GM10266 (cell line): ENCODE results near the gene RARRES2.

Experiments
- DNase-seq: peaks from one replicate; pipeline ENCODE4 v3.0.0; 2012; ENCODE audit errors: extremely low spot score
- TF ChIP-seq, protein P1 (sequence below): IDR thresholded peaks from 2 replicates; pipeline ENCODE4 v1.5.1; 2012; ENCODE audit warnings: mild to moderate bottlenecking, low read depth; ENCODE audit not compliant: control insufficient read depth, insufficient read depth; ENCODE audit errors: missing control alignments

Gene RARRES2

DNA sequence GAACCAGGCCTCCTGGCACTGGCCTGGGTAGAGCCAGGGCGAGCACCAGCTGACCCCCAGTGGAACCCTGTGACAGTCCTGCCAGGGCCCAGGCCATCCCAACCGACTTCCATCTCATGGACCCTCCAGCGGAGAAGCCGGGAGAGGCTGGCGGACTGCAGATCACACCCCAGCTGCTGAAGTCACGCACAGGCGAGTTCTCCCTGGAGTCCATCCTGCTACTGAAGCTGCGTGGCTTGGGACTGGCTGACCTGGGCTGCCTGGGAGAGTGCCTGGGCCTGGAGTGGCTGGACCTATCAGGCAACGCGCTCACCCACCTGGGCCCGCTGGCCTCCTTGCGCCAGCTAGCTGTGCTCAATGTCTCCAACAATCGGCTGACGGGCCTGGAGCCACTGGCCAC, 4.7 kb downstream of the RARRES2 start:
- DNase-seq = no peak

DNA sequence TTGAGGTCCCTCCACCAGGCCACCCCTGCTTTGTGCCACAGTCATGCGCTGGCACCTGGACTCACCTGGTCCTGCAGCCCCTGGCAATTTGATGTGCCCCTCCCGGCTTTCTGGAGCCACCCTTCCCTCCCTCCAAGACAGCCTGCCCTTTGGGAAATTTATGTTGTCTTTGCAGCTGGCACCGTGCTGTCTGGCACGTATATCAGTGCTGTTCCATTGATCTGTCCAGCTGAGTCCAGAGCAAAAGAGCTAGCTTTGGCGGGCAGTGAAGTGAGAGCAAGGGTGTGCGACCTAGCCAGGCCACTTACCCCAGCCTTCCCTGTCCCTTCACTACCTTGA, 5.7 kb downstream of the RARRES2 start:
- TF ChIP-seq, protein P1, sequence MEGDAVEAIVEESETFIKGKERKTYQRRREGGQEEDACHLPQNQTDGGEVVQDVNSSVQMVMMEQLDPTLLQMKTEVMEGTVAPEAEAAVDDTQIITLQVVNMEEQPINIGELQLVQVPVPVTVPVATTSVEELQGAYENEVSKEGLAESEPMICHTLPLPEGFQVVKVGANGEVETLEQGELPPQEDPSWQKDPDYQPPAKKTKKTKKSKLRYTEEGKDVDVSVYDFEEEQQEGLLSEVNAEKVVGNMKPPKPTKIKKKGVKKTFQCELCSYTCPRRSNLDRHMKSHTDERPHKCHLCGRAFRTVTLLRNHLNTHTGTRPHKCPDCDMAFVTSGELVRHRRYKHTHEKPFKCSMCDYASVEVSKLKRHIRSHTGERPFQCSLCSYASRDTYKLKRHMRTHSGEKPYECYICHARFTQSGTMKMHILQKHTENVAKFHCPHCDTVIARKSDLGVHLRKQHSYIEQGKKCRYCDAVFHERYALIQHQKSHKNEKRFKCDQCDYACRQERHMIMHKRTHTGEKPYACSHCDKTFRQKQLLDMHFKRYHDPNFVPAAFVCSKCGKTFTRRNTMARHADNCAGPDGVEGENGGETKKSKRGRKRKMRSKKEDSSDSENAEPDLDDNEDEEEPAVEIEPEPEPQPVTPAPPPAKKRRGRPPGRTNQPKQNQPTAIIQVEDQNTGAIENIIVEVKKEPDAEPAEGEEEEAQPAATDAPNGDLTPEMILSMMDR = no peak

More for the DNA sequence above, 4.7 kb downstream of the RARRES2 start:
- TF ChIP-seq, protein P1 = no peak

DNA sequence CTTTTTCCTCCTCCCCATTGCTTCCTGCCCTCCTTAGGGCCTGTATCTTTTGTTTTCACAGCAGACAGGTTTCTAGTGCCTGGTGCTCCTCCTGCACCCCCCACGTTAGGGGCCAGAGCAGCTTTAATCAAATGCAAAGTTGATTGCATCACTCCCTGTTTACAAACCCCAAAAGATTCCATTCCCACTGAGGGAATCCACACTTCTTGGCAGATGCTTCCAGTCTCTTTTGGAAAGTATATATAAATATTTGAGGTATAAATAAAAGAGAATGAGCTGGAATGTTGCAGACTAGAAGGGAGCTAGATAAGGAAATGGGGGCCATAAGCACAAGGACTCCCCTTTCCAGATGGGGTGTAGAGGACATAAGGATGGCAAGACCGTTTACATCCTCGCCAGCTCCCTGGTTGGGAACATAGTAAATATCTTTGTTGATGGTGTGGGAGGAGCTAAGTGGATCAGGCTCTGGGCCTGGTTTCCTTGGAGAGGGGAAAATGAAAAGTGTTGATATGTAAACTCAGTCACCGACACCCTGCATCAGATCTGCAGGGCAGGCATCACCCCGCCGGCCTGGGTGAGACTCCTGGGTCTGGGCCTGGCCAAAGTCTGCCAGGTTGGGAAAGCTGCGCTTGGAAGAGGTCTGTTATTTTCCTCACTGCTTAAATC, 6.2 kb downstream of the RARRES2 start:
- TF ChIP-seq, protein P1 = no peak
- no peak for DNase-seq

More for the DNA sequence above, 5.7 kb downstream of the RARRES2 start:
- DNase-seq = no peak

DNA sequence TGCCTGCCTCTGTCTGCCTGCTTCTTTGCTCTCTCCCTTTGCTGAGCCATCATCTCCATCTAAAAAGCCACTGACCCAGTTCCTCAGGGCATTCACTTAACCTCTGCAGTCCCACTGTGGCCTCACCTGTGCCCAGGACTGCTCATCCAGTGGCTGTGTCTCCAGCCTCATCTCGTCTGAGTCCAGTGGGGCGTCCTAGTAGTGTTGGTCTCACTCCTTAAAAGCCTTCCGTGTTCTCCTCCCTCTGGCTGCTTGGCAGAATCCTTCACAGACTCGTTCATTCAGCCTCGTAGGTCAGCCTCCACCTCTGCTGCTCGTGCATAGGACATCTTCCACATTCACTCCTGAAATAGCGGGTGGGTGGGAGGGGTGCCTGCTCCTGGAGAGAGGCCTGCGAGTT, 7.3 kb downstream of the RARRES2 start:
- TF ChIP-seq, protein P1 = no peak
- DNase-seq = no peak

DNA sequence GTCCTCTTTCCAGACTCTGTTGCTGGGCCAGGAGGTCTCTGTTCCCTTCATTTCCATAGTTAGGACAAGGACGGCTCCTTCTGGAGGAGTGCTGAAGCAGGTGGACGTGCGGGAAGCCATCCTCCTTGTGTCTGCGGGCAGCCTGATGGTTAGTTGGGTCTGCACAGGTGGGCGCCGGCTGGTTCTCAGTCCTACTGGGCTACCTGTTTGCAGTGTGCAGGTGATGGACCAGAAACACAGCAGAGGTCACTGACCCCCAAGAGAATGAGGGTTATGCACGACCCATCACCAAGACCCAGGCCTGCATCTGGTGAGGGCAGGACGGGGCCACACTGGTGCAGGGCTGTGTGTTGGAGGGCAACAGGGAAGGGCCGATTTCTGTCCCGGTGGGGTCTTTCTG, 7.8 kb downstream of the RARRES2 start:
- no peak for DNase-seq
- TF ChIP-seq, protein P1 = no peak

DNA sequence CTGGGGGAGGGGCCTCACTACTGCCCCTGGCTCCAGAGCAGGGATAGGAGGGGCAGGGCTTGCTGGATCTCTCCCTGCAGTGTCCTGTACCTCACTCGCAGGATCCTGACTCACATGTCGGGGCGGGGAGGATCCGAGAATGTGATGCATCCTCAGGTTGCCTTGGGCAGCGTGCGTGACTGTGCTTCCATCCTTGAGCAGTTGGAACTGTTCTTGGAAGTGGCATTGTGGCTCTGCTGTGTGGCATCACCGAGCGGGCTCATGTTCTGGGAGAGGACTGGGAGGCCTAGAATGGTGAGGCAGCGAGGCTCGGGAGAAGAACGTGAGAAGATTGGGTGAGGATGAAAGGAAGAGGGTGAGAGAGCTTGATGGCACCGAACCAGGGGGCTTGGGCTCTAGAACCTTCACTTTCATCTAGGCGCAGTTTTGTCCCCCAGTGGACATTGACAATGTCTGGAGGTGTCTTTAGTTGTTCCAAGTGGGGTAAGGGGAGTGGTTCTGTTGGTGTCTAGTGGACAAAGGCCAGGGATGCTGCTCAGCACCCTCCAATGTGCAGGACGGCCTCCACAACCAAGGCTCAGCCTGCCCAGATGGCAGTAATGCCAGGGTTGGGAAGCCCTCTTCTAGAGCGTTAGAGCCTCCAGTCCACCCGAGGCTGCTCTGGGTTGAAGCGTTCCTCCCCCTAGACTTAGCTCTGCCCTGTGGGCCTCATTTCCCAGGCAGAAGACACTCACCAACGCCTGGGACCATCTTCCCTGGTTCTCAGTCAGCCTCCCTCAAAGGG, 8.4 kb downstream of the RARRES2 start:
- DNase-seq = no peak
- TF ChIP-seq, protein P1 = no peak
